Measurements from ENCODE around the gene LRIT1.

DNA sequence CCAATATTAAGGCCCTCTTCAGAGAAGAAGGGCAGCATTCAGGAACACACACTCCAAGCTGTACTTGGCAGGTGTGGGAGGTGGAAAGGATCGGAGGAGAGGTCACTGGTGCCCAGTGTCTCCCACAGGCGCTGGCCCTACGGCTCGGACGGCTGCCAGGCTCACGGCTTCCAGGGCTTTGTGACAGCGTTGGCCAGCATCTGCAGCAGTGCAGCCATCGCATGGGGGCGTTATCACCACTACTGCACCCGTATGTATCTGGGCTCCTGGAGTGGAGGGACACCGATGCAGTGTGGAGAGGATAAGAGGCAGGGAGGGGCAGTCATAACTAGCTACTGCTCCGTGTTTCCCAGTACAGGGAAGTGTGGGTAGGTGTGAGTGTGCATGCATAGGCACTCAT is 7.4 kb upstream of the LRIT1 start:
- TF ChIP-seq EZH2 (IDR thresholded peaks at IDR 0.05), result no peak
- TF ChIP-seq CTCF (IDR thresholded peaks at IDR 0.05 in 2 of 3, conservative IDR thresholded peaks at IDR 0.05 in 1 of 3; ENCODE audit: borderline replicate concordance in 1 of 3, insufficient read depth in 1 of 3, low read depth in 2 of 3, low read length in 2 of 3), result no peak
- TF ChIP-seq JUND (IDR thresholded peaks at IDR 0.05), result no peak

All from HCT116 (cell line).